Panc1 (cell line): ENCODE results near the gene IGSF11.

ENCODE experiments used
- CTCF ChIP-seq: fragments of 450-650 bp; IDR thresholded peaks from 2 replicates; pipeline ENCODE4 v1.5.1; 2017; ENCODE audit warnings: mild to moderate bottlenecking
- POLR2AphosphoS5 ChIP-seq: IDR thresholded peaks from 2 replicates; pipeline ENCODE4 v1.6.1; 2012; ENCODE audit warnings: mild to moderate bottlenecking, low read depth, low read length, moderate library complexity
- SIN3A ChIP-seq: IDR thresholded peaks from 2 replicates; pipeline ENCODE4 v1.6.1; 2012; ENCODE audit warnings: low read depth, mild to moderate bottlenecking, low read length, moderate library complexity, borderline replicate concordance; ENCODE audit not compliant: insufficient read depth
- TCF7L2 ChIP-seq: IDR thresholded peaks from 2 replicates; pipeline ENCODE4 v1.6.1; 2011; ENCODE audit warnings: mild to moderate bottlenecking, low read depth, low read length, inconsistent platforms
- TF ChIP-seq, protein P1 (sequence below), 2 experiments: IDR thresholded peaks; 2 replicates each; pipeline ENCODE4 v1.6.1; 2011 to 2012; ENCODE audit warnings: low read depth in 2 of 2, control low read depth in 1 of 2, low read length in 1 of 2, mild to moderate bottlenecking in 1 of 2, moderate library complexity in 1 of 2; ENCODE audit not compliant: insufficient read depth in 1 of 2

- TF ChIP-seq CTCF, result no peak
- TF ChIP-seq, protein P1, sequence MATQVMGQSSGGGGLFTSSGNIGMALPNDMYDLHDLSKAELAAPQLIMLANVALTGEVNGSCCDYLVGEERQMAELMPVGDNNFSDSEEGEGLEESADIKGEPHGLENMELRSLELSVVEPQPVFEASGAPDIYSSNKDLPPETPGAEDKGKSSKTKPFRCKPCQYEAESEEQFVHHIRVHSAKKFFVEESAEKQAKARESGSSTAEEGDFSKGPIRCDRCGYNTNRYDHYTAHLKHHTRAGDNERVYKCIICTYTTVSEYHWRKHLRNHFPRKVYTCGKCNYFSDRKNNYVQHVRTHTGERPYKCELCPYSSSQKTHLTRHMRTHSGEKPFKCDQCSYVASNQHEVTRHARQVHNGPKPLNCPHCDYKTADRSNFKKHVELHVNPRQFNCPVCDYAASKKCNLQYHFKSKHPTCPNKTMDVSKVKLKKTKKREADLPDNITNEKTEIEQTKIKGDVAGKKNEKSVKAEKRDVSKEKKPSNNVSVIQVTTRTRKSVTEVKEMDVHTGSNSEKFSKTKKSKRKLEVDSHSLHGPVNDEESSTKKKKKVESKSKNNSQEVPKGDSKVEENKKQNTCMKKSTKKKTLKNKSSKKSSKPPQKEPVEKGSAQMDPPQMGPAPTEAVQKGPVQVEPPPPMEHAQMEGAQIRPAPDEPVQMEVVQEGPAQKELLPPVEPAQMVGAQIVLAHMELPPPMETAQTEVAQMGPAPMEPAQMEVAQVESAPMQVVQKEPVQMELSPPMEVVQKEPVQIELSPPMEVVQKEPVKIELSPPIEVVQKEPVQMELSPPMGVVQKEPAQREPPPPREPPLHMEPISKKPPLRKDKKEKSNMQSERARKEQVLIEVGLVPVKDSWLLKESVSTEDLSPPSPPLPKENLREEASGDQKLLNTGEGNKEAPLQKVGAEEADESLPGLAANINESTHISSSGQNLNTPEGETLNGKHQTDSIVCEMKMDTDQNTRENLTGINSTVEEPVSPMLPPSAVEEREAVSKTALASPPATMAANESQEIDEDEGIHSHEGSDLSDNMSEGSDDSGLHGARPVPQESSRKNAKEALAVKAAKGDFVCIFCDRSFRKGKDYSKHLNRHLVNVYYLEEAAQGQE (IDR thresholded peaks at IDR 0.05; ENCODE audit: insufficient read depth in 1 of 2, low read depth in 2 of 2, low read length in 1 of 2), result no peak
- no peak for TF ChIP-seq TCF7L2
- TF ChIP-seq POLR2AphosphoS5, result no peak
- TF ChIP-seq SIN3A, result no peak
Measured at GRCh38 chr3:119063471-119063870, 28.8 kb upstream of the IGSF11 start.
